ENCODE results near the gene CCR5AS.

The CCR5AS gene

GRCh38 chr3:46365737-46366524, 40.9 kb downstream of the CCR5AS start:
- no peak for TF ChIP-seq CTCF (conservative IDR thresholded peaks at IDR 0.05)
- no peaks in the 10 kb centered on the region for H3K9me3 Mint-ChIP-seq
- H3K27me3 Mint-ChIP-seq: peaks cover 21% of the 10 kb centered on the region
- no peaks in the 10 kb centered on the region for H3K36me3 Mint-ChIP-seq
- H3K4me1 Mint-ChIP-seq (ENCODE audit: unreplicated experiment): peaks cover 6% of the 10 kb centered on the region
- DNase-seq (ENCODE audit: extremely low spot score, unreplicated experiment): no peak
- H3K27ac Mint-ChIP-seq: no peak overlapping the region
- H3K4me3 Mint-ChIP-seq: no peak overlapping the region

- Mint-ChIP-seq H3K4me1 (ENCODE audit: unreplicated experiment) (no peaks in the 10 kb centered on the region), H3K36me3 (no peaks in the 10 kb centered on the region), H3K27ac (no peak overlapping the region), H3K4me3 (no peak overlapping the region), H3K27me3 (peaks cover 17% of the 10 kb centered on the region), H3K9me3 (no peaks in the 10 kb centered on the region)
- no peak for TF ChIP-seq CTCF (conservative IDR thresholded peaks at IDR 0.05)
- no peak for DNase-seq (ENCODE audit: extremely low spot score, unreplicated experiment)
These were observed 41.8 kb downstream of the CCR5AS start for GRCh38 chr3:46365041-46365440.

GRCh38 chr3:46361408-46362283, 45.2 kb downstream of the CCR5AS start:
- no peak for DNase-seq (ENCODE audit: extremely low spot score, unreplicated experiment)
- Mint-ChIP-seq H3K36me3 (no peaks in the 10 kb centered on the region), H3K27ac (no peak overlapping the region), H3K4me3 (no peak overlapping the region), H3K4me1 (ENCODE audit: unreplicated experiment) (no peaks in the 10 kb centered on the region), H3K9me3 (no peaks in the 10 kb centered on the region), H3K27me3 (peaks cover 32% of the 10 kb centered on the region)
- no peak for TF ChIP-seq CTCF (conservative IDR thresholded peaks at IDR 0.05)

GRCh38 chr3:46360907-46361306, 46.0 kb downstream of the CCR5AS start:
- no peak overlapping the region for H3K27ac Mint-ChIP-seq
- TF ChIP-seq CTCF (conservative IDR thresholded peaks at IDR 0.05): no peak
- H3K9me3 Mint-ChIP-seq: no peaks in the 10 kb centered on the region
- peaks cover 34% of the 10 kb centered on the region for H3K27me3 Mint-ChIP-seq
- no peak overlapping the region for H3K4me3 Mint-ChIP-seq
- no peaks in the 10 kb centered on the region for H3K4me1 Mint-ChIP-seq (ENCODE audit: unreplicated experiment)
- DNase-seq (ENCODE audit: extremely low spot score, unreplicated experiment): no peak
- H3K36me3 Mint-ChIP-seq: no peaks in the 10 kb centered on the region

- Mint-ChIP-seq H3K27ac (no peak overlapping the region), H3K9me3 (no peaks in the 10 kb centered on the region), H3K27me3 (peaks cover 40% of the 10 kb centered on the region), H3K4me3 (no peak overlapping the region), H3K36me3 (no peaks in the 10 kb centered on the region), H3K4me1 (ENCODE audit: unreplicated experiment) (no peaks in the 10 kb centered on the region)
- no peak for TF ChIP-seq CTCF (conservative IDR thresholded peaks at IDR 0.05)
- DNase-seq (ENCODE audit: extremely low spot score, unreplicated experiment): no peak
These were observed 47.0 kb downstream of the CCR5AS start for GRCh38 chr3:46359733-46360493.
